Endothelial cell of umbilical vein (primary cell): ENCODE data around the gene UNC45A. TPM values are rescaled to one million over a fixed set of nuclear protein-coding genes. Genes with fewer than 3 reads are reported as not detected.
A peak's percentile ranks its signal among the peaks of the same experiment; 100 is the strongest.

Experiments
- BruUV-seq: library from RNA; stranded (reverse); fragments of 400-500 nt; replicated peaks from 2 replicates; lab custom pipeline; 2021; lab: Mats Ljungman, UMichigan
- CTCF ChIA-PET: fragments of 300-600, 350-600 bp; sonication (Branson Sonifier 250); formaldehyde crosslinking; loops from one replicate; lab custom pipeline; 2021; ENCODE audit warnings: antibody characterized with exemption, inconsistent platforms; lab: Charles Lee
- POLR2A ChIA-PET: fragments of 300-600, 350-600 bp; sonication (Branson Sonifier 250); formaldehyde crosslinking; loops from one replicate; lab custom pipeline; 2021; ENCODE audit warnings: antibody characterized with exemption, inconsistent platforms; lab: Charles Lee
- DNase-seq: peaks from one replicate; pipeline ENCODE4 v3.0.0-alpha.2; 2011; ENCODE audit warnings: low read depth, low spot score
- FAIRE-seq: peaks from 2 replicates; lab custom pipeline; 2011; peaks lifted over from hg19 to GRCh38; lab: Jason Lieb, UNC
- H2AFZ ChIP-seq: 2 replicates; pipeline ENCODE4 v1.6.0; 2012; ENCODE audit warnings: low read depth, low read length, control low read depth, inconsistent platforms
- H3K27ac ChIP-seq: 2 replicates; pipeline ENCODE4 v1.5.1; 2011; ENCODE audit warnings: low read depth, mild to moderate bottlenecking, control low read depth, low read length, moderate library complexity; ENCODE audit not compliant: insufficient read depth
- H3K27me3 ChIP-seq, 2 experiments: 2 replicates each; pipeline versions ENCODE4 v1.6.0 to v1.6.1; 2011; ENCODE audit warnings: low read length in 2 of 2, mixed read lengths in 1 of 2; ENCODE audit not compliant: control insufficient read depth in 2 of 2, insufficient read depth in 2 of 2
- H3K36me3 ChIP-seq, 2 experiments: 2 replicates in 1 of 2; 3 replicates in 1 of 2; pipeline ENCODE4 v1.5.1; 2011; ENCODE audit warnings: low read length in 2 of 2, mild to moderate bottlenecking in 1 of 2, moderate library complexity in 1 of 2; ENCODE audit not compliant: control insufficient read depth in 2 of 2, insufficient read depth in 2 of 2; ENCODE audit errors: extremely low read depth in 1 of 2
- H3K4me1 ChIP-seq: 3 replicates; pipeline ENCODE4 v1.5.1; 2011; ENCODE audit warnings: mild to moderate bottlenecking, low read length; ENCODE audit not compliant: control insufficient read depth, insufficient read depth; ENCODE audit errors: extremely low read depth
- H3K4me2 ChIP-seq: 2 replicates; pipeline ENCODE4 v1.6.1; 2011; ENCODE audit warnings: low read length, control low read depth, mixed read lengths; ENCODE audit not compliant: insufficient read depth
- H3K4me3 ChIP-seq, 3 experiments: fragments of 200-600 bp in 1 of 3; sonication (generic), shearing (Covaris generic) in 1 of 3; replicated peaks in 1 of 3; 2 replicates each; pipeline ENCODE4 v1.5.1; 2011 to 2016; ENCODE audit warnings: control low read depth in 3 of 3, low read length in 3 of 3, mild to moderate bottlenecking in 2 of 3, inconsistent platforms in 1 of 3, low read depth in 1 of 3, moderate library complexity in 1 of 3; ENCODE audit not compliant: insufficient read depth in 1 of 3
- H3K79me2 ChIP-seq: 2 replicates; pipeline ENCODE4 v1.6.0; 2012; ENCODE audit warnings: low read length, inconsistent platforms; ENCODE audit not compliant: control insufficient read depth, insufficient read depth
- H3K9ac ChIP-seq: replicated peaks from 2 replicates; pipeline ENCODE3; 2011; ENCODE audit warnings: low read length, control low read depth; ENCODE audit not compliant: insufficient read depth; ENCODE audit errors: extremely low read depth
- H3K9me1 ChIP-seq: replicated peaks from 3 replicates; pipeline ENCODE4 v1.6.0; 2011; ENCODE audit warnings: mild to moderate bottlenecking, low read length; ENCODE audit not compliant: control insufficient read depth, insufficient read depth; ENCODE audit errors: extremely low read depth
- H3K9me3 ChIP-seq: replicated peaks from 2 replicates; pipeline ENCODE4 v1.5.1; 2012; ENCODE audit warnings: low read length, inconsistent platforms; ENCODE audit not compliant: control insufficient read depth, insufficient read depth
- H4K20me1 ChIP-seq: replicated peaks from 2 replicates; pipeline ENCODE3; 2011; ENCODE audit warnings: mild to moderate bottlenecking, low read length; ENCODE audit not compliant: control insufficient read depth, insufficient read depth; ENCODE audit errors: extremely low read depth
- EZH2 ChIP-seq: IDR thresholded peaks from 2 replicates; pipeline ENCODE4 v1.6.1; 2012; ENCODE audit warnings: borderline replicate concordance, low read depth, mild to moderate bottlenecking, moderate library complexity, low read length, inconsistent platforms; ENCODE audit not compliant: severe bottlenecking
- GATA2 ChIP-seq: IDR thresholded peaks from 2 replicates; pipeline ENCODE4 v1.7.0; 2011; ENCODE audit warnings: low read depth, mild to moderate bottlenecking, moderate library complexity, mixed read lengths, low read length; ENCODE audit not compliant: insufficient read length, insufficient read depth
- JUN ChIP-seq: IDR thresholded peaks from 2 replicates; pipeline ENCODE4 v1.6.1; 2011; ENCODE audit warnings: borderline replicate concordance, low read depth; ENCODE audit not compliant: insufficient read length, insufficient read depth
- POLR2AphosphoS5 ChIP-seq: IDR thresholded peaks from 2 replicates; pipeline ENCODE4 v1.6.1; 2012; ENCODE audit warnings: low read depth, mild to moderate bottlenecking, control low read depth, low read length, moderate library complexity; ENCODE audit not compliant: insufficient read depth
- dilution Hi-C: fragments of 300-500 bp; cut with MboI; formaldehyde crosslinking; loops from one replicate; pipeline ENCODE4 v1.15.0; 2019; ENCODE audit warnings: low sequenced_read_pairs; ENCODE audit not compliant: extremely low pct_ligation_motif_present
- intact Hi-C: fragments of 100-400 bp; cut with micrococcal nuclease; formaldehyde crosslinking; loops from one replicate; pipeline ENCODE4 v1.10.0; 2022
- polyA plus RNA-seq, 4 experiments: library from polyadenylated mRNA; depleted of rRNA in 3 of 4; stranded (reverse) in 3 of 4; unstranded in 1 of 4; fragments of >200 nt; gene quantifications; 2 replicates each; pipeline versions ENCODE4 v1.2.1 to v1.2.3, GENCODE V29; 2011 to 2012; ENCODE audit warnings: missing spikeins in 1 of 4
- total RNA-seq: library from RNA; stranded (reverse); gene quantifications from 2 replicates; pipeline ENCODE4 v1.2.3, GENCODE V29; 2021
- TF ChIP-seq, protein P1 (sequence below): IDR thresholded peaks from 2 replicates; pipeline ENCODE4 v1.6.1; 2011; ENCODE audit not compliant: insufficient read depth, insufficient read length
- TF ChIP-seq, protein P2 (sequence below), 2 donors: IDR thresholded peaks; 1 replicate in 1 of 2; 2 replicates in 1 of 2; pipeline ENCODE4 v1.5.1; 2011; ENCODE audit warnings: low read length in 2 of 2, mild to moderate bottlenecking in 2 of 2, moderate library complexity in 2 of 2, control low read depth in 1 of 2, inconsistent platforms in 1 of 2, low read depth in 1 of 2; ENCODE audit not compliant: insufficient read depth in 1 of 2; ENCODE audit errors: extremely low read depth in 1 of 2

UNC45A gene
- total and polyA plus RNA-seq, 2 donors (not counting 3 experiments of a cell fraction or from before 2014, with no cell fraction given): 103 to 106 TPM

DNA sequence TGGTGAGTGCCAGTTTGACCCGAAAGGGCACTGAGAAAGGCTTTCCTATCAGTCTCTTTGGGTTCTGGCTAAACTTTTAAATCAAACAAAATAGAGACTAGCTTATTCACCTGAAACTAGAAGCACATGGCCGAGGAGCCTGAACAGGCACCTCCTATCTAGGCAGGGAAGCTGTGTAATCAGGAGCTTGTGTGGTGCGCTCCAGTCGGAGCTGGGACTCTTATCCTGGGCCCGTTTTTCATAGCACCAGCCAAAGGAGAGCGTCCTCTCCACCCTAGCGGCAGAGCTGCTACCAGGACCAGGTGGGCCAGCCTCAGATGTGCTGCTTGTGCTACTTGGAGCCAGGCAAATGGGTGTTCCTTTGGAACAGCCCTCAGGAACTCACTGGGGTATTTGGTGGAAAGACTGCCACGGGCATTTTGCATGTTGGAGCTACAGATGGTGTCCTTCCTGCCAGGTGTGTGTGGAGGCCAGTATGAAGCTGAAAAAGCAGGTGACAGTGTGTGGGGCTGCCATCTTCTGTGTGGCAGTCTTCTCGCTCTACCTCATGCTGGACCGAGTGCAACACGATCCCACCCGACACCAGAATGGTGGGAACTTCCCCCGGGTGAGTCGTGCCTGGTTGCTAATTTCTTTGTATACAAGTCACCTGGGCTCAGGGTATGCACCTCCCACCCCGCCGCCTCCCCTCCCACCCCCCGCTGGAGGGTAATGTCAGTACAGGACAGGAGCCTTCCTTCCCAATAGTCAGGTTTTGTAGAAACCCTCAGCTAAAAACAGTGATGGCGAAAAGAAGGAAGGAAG lies 31.1 kb upstream of the UNC45A start:
- Histone ChIP-seq H3K4me1 (peaks cover 17% of the 10 kb centered on the region), H2AFZ (peak overlapping the region; percentile 91), H3K36me3 (peaks cover 0 to 24% of the 10 kb centered on the region in 2 experiments), H3K27ac (no peak overlapping the region), H3K9me3 (no peaks in the 10 kb centered on the region), H3K9me1 (no peaks in the 10 kb centered on the region), H4K20me1 (no peaks in the 10 kb centered on the region), H3K79me2 (peaks cover 4% of the 10 kb centered on the region), H3K4me2 (peak overlapping the region; percentile 68), H3K9ac (peak overlapping the region; percentile 58), H3K27me3 (no peaks in the 10 kb centered on the region), H3K4me3 (peak overlapping the region; percentile 68 to 87 (median 79))
- dilution Hi-C loops: no loop called here
- DNase-seq (no peak), FAIRE-seq (peak; percentile 56)
- ChIA-PET POLR2A (no interaction called here), CTCF (interaction anchor here (2.2 to 7.3 kb wide), 4 partner anchors 18 to 256 kb away, joined by 11 to 57 read pairs (median 18); partner anchors contain the start of genes HDDC3 and UNC45A)
- TF ChIP-seq, protein P1, sequence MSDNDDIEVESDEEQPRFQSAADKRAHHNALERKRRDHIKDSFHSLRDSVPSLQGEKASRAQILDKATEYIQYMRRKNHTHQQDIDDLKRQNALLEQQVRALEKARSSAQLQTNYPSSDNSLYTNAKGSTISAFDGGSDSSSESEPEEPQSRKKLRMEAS: no peak
- TF ChIP-seq, protein P2, sequence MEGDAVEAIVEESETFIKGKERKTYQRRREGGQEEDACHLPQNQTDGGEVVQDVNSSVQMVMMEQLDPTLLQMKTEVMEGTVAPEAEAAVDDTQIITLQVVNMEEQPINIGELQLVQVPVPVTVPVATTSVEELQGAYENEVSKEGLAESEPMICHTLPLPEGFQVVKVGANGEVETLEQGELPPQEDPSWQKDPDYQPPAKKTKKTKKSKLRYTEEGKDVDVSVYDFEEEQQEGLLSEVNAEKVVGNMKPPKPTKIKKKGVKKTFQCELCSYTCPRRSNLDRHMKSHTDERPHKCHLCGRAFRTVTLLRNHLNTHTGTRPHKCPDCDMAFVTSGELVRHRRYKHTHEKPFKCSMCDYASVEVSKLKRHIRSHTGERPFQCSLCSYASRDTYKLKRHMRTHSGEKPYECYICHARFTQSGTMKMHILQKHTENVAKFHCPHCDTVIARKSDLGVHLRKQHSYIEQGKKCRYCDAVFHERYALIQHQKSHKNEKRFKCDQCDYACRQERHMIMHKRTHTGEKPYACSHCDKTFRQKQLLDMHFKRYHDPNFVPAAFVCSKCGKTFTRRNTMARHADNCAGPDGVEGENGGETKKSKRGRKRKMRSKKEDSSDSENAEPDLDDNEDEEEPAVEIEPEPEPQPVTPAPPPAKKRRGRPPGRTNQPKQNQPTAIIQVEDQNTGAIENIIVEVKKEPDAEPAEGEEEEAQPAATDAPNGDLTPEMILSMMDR (IDR thresholded peaks at IDR 0.05; ENCODE audit: extremely low read depth in 1 of 2, insufficient read depth in 1 of 2, low read depth in 1 of 2, low read length in 2 of 2): no peak
- TF ChIP-seq POLR2AphosphoS5 (no peak), JUN (no peak), EZH2 (no peak), GATA2 (no peak)
- BruUV-seq: no TSS peak
- intact Hi-C loops: loop anchor here (1.0 kb wide), 1 partner anchor 30 kb away; no protein-coding TSS in a partner anchor
